WTC11 (cell line): ENCODE data around the gene CRY2.

ENCODE experiments used
- ATF3 ChIP-seq: sonication (generic); formaldehyde crosslinking; conservative IDR thresholded peaks from 2 replicates; pipeline ENCODE4 v1.8.1; 2022; ENCODE audit warnings: mild to moderate bottlenecking, missing genetic modification reagents
- CTCF ChIP-seq: fragments of 200-600 bp; IDR thresholded peaks from 2 replicates; pipeline ENCODE4 v1.8.0; 2022; ENCODE audit warnings: antibody characterized with exemption
- IRF2 ChIP-seq: sonication (generic); formaldehyde crosslinking; IDR thresholded peaks from 2 replicates; pipeline ENCODE4 v1.8.0; 2022; ENCODE audit warnings: low read depth, missing genetic modification reagents, borderline replicate concordance
- JAZF1 ChIP-seq: fragments of 250-450 bp; sonication (Bioruptor Pico); IDR thresholded peaks from 2 replicates; pipeline ENCODE4 v1.9.0; 2021; ENCODE audit warnings: moderate library complexity, mild to moderate bottlenecking, inconsistent platforms
- NFYB ChIP-seq: sonication (generic); formaldehyde crosslinking; conservative IDR thresholded peaks from 2 replicates; pipeline ENCODE4 v1.8.0; 2022; ENCODE audit warnings: low read depth, missing genetic modification reagents
- RELA ChIP-seq: sonication (generic); formaldehyde crosslinking; IDR thresholded peaks from 2 replicates; pipeline ENCODE4 v1.8.1; 2022; ENCODE audit warnings: missing genetic modification reagents, mild to moderate bottlenecking, borderline replicate concordance
- RORB ChIP-seq: fragments of 250-450 bp; sonication (Bioruptor Pico); IDR thresholded peaks from 2 replicates; pipeline ENCODE4 v1.9.0; 2021; ENCODE audit warnings: mild to moderate bottlenecking
- TP53 ChIP-seq: sonication (generic); formaldehyde crosslinking; IDR thresholded peaks from 2 replicates; pipeline ENCODE4 v1.8.1; 2023; ENCODE audit warnings: mild to moderate bottlenecking, missing genetic modification reagents
- USF2 ChIP-seq: sonication (generic); formaldehyde crosslinking; IDR thresholded peaks from 2 replicates; pipeline ENCODE4 v1.8.1; 2023; ENCODE audit warnings: mild to moderate bottlenecking, missing genetic modification reagents, moderate library complexity
- ZBTB21 ChIP-seq: sonication (generic); formaldehyde crosslinking; IDR thresholded peaks from 2 replicates; pipeline ENCODE4 v1.8.1; 2023; ENCODE audit warnings: mild to moderate bottlenecking, missing genetic modification reagents, borderline replicate concordance
- ZNF121 ChIP-seq: sonication (generic); formaldehyde crosslinking; IDR thresholded peaks from 2 replicates; pipeline ENCODE4 v1.8.0; 2023; ENCODE audit warnings: missing genetic modification reagents

- no peak for TF ChIP-seq RELA (CRISPR knock-in tag)
- no peak for TF ChIP-seq IRF2 (CRISPR knock-in tag)
- no peak for TF ChIP-seq CTCF
- no peak for TF ChIP-seq ATF3 (CRISPR knock-in tag)
- no peak for TF ChIP-seq ZBTB21 (CRISPR knock-in tag)
- no peak for TF ChIP-seq NFYB
- no peak for TF ChIP-seq USF2 (CRISPR knock-in tag)
- TF ChIP-seq ZNF121 = no peak
- no peak for TF ChIP-seq JAZF1
- no peak for TF ChIP-seq TP53 (CRISPR knock-in tag)
- TF ChIP-seq RORB (CRISPR knock-in tag) = no peak
Observed at GRCh38 chr11:45870706-45871105, 23.4 kb downstream of the CRY2 start.
